Skin epidermis (tissue), 12 donors: ENCODE data around the gene ORAI1.
"Not testable (repeated sequence)": the region's sequence is repeated elsewhere in the genome, so short reads cannot be mapped to it uniquely, and the experiment has no call there.

Experiments
- H3K27ac ChIP-seq, 21 experiments: fragments of 200-600 bp; sonication (generic) in 11 of 21; one replicate each; pipeline ENCODE4 v1.5.0; 2020; ENCODE audit warnings: mild to moderate bottlenecking in 3 of 21, inconsistent platforms in 2 of 21, moderate library complexity in 2 of 21
- H3K4me3 ChIP-seq, 7 experiments: fragments of 200-600 bp; sonication (generic) in 2 of 7; one replicate each; pipeline ENCODE4 v1.5.0; 2020; ENCODE audit warnings: inconsistent platforms in 2 of 7, mild to moderate bottlenecking in 2 of 7, moderate library complexity in 1 of 7

Gene ORAI1

DNA sequence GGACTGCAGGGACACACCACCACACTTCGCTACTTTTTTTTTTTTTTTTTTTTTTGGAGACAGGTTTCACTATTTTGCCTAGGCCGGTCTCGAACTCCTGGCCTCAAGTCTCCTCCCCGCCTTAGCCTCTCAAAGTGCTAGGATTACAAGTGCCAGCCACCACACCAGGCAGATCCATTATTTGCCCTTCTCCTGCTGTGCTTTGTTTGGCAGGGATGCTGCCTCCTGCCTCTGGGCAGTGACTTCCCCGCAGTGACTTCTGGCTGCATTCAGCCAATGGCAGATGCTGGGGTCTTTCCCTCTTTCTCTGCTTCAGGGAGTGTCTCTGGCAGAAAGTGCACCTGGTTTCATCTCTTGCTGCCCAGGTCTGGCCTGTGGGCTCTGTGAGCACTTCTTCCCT is 49.9 kb downstream of the ORAI1 start:
- no peak overlapping the region for H3K4me3 ChIP-seq
- H3K27ac ChIP-seq: no peak overlapping the region

DNA sequence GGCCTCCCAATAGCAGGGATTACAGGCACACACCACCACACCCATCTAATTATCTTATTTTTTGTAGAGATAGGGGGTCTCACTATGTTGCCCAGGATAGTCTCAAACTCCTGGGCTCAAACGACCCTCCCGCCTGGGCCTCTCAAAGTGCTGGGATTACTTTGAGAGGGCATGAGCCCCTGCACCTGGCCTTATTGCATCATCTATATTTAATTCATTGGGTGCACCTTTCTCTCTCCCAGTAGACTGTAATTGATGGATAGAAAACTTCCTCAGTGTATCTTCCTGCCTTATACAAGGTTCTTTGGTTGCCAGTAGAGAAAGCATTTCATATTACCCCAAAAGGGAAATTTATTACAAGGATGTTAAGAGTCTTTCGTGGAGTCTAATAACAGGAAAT is 52.0 kb downstream of the ORAI1 start:
- H3K27ac ChIP-seq: peak overlapping the region in 2 of 21 experiments; percentile 6 to 11
- H3K4me3 ChIP-seq: no peak overlapping the region

DNA sequence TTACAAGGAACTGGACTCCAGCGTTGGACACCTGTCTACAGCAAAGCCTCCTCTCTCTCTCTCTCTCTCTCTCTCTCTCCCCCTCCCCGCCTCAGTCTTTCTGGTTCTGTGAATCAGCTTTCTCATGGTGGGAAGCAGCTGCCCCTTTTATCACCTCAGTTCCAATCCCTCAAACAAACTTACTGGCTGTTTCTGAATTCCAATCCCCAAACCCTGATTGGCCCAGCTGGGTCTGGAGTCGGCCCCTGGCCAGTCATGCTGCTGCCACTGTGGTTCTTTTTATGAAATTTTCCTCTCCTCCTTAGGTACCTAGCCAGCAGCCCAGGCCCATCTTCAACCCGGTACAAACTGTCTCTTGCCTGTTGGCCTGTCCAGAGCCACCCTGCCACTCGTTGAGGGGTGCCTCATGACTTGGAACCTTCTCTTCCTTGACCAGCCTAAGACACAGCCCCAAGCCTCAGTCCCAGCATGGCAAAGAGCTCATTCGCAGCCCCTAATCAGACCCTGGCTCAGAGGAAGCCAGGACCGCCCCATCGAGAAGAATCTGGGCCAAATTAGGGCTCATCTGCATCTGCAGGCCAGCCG is 52.5 kb downstream of the ORAI1 start:
- Histone ChIP-seq H3K4me3 (no peak overlapping the region), H3K27ac (peak overlapping the region in 5 of 21 experiments; percentile 6 to 60 (median 19))

DNA sequence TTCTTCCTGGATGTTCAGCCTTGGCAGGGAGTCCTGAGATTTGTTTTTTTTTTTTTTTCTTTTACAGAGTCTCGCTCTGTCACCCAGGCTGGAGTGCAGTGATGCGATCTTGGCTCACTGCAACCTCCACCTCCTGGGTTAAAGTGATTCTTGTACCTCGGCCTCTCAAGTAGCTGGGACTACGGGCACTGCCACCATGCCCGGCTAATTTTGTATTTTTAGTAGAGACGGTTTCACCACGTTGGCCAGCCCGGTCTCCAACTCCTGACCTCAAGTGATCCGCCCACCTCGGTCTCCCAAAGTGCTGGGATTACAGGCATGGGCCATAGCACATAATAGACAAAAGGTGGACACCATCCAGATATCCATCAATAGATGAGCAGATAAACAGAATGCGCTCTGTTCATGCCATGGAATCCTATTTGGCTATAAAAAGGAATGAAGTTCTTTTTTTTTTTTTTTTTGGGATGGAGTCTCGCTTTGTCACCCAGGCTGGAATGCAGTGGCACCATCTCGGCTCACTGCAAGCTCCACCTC is 53.4 kb downstream of the ORAI1 start:
- peak overlapping the region in 3 of 21 experiments; percentile 31 to 60 (median 31) for H3K27ac ChIP-seq

DNA sequence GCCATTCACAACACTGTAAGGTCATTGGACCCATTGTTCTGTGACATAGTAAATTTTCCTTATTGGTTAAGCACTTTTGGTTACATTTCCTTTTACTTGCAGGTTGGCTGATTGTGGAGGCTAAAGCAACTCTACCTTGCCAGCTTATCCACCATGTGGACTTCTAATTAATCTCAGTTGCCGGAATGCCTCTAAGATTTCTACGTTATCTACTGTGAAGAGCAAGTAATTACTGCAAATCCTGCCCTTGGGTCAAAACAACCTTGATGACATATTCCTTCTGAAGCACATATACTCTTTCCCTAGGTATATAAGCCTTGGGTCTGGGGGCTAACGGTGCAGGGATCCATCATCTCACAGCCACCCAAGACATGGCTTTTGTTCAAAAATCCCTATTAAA is 62.6 kb downstream of the ORAI1 start:
- Histone ChIP-seq H3K4me3 (no peak overlapping the region), H3K27ac (no peak overlapping the region)

More for the DNA sequence above, 53.4 kb downstream of the ORAI1 start:
- H3K4me3 ChIP-seq: not testable (repeated sequence)

DNA sequence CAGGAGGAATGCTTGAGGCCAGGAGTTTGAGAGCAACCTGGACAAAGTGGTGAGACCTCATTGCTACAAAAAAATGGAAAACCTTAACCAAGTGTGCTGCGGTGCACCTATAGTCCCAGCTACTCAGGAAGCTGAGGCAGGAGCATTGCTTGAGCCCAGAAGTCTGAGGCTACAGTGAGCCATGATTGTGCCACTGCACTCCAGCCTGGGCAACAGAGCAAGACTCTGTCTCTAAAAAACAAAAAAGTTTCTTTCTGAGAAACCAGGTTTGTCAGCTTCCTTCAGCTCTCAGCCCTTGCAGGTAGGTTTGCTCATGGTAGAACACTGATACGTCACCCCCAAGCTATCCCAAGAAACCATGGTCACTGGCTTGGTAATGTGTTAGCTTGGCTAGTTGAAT is 63.1 kb downstream of the ORAI1 start:
- Histone ChIP-seq H3K4me3 (no peak overlapping the region), H3K27ac (no peak overlapping the region)
